Vagina (tissue), 2 donors: ENCODE measurements around the gene KDM2A. TPM values are rescaled to one million over a fixed set of nuclear protein-coding genes. Genes with fewer than 3 reads are reported as not detected.
"Not testable (repeated sequence)": the region's sequence is repeated elsewhere in the genome, so short reads cannot be mapped to it uniquely, and the experiment has no call there.

ENCODE experiments used
- DNase-seq, 2 donors: peaks; one replicate each; pipeline ENCODE4 v3.0.0-alpha.2; 2017; ENCODE audit errors: extremely low spot score in 2 of 2
- H3K27ac ChIP-seq: fragments of 200-600 bp; sonication (generic); one replicate; pipeline ENCODE4 v1.5.1; 2019
- H3K27me3 ChIP-seq: fragments of 200-600 bp; sonication (generic); one replicate; pipeline ENCODE4 v1.5.1; 2019
- H3K36me3 ChIP-seq, 2 donors: fragments of 200-600 bp; sonication (generic); one replicate each; pipeline ENCODE4 v1.5.1; 2017 to 2019
- H3K4me1 ChIP-seq: fragments of 200-600 bp; sonication (generic); one replicate; pipeline ENCODE4 v1.5.1; 2019
- H3K4me3 ChIP-seq, 2 donors: fragments of 200-600 bp; sonication (generic); 1 replicate in 1 of 2; 2 replicates in 1 of 2; pipeline ENCODE4 v1.5.1; 2016 to 2019
- H3K9me3 ChIP-seq: fragments of 200-600 bp; sonication (generic); one replicate; pipeline ENCODE4 v1.5.1; 2019
- CTCF ChIP-seq, 3 experiments: fragments of 450-650 bp in 2 of 3; fragments of 200-600 bp in 1 of 3; sonication (generic) in 1 of 3; IDR thresholded peaks; one replicate each; pipeline ENCODE4 v1.5.1; 2017 to 2019; ENCODE audit warnings: antibody characterized with exemption in 3 of 3, mild to moderate bottlenecking in 2 of 3, moderate library complexity in 2 of 3
- POLR2A ChIP-seq, 2 donors: fragments of 450-650 bp; IDR thresholded peaks; one replicate each; pipeline ENCODE4 v1.6.1; 2017; ENCODE audit warnings: antibody characterized with exemption in 2 of 2, mild to moderate bottlenecking in 2 of 2, moderate library complexity in 2 of 2
- POLR2AphosphoS5 ChIP-seq, 2 donors: sonication (generic); formaldehyde crosslinking; IDR thresholded peaks; one replicate each; pipeline ENCODE4 v1.9.0; 2017; ENCODE audit warnings: antibody characterized with exemption in 2 of 2, mild to moderate bottlenecking in 2 of 2, low read depth in 1 of 2; ENCODE audit not compliant: insufficient read depth in 1 of 2
- intact Hi-C: fragments of 100-400 bp; cut with DNase I; formaldehyde crosslinking; loops from one replicate; pipeline ENCODE4 v1.15.1; 2023
- total RNA-seq: library from RNA; depleted of rRNA; stranded (reverse); fragments of >200 nt; gene quantifications from one replicate; pipeline ENCODE4 v1.2.3, GENCODE V29; 2016

The KDM2A gene
- total RNA-seq, 1 donor from 2014 or later: 51.8 TPM

GRCh38 chr11:67126986-67127385, 7.9 kb downstream of the KDM2A start:
- no peaks in the 10 kb centered on the region for H3K27me3 ChIP-seq
- H3K36me3 ChIP-seq: peaks cover 0 to 12% of the 10 kb centered on the region in 2 donors
- H3K4me3 ChIP-seq: no peak overlapping the region
- intact Hi-C loops: no loop called here
- H3K27ac ChIP-seq: no peak overlapping the region
- no peak for DNase-seq
- TF ChIP-seq POLR2AphosphoS5 (IDR thresholded peaks at IDR 0.05; ENCODE audit: insufficient read depth in 1 of 2, low read depth in 1 of 2): no peak
- TF ChIP-seq POLR2A (IDR thresholded peaks at IDR 0.05): no peak
- no peak for TF ChIP-seq CTCF (IDR thresholded peaks at IDR 0.05)
- H3K4me1 ChIP-seq: peaks cover 64% of the 10 kb centered on the region
- H3K9me3 ChIP-seq: no peaks in the 10 kb centered on the region

- H3K4me1 ChIP-seq: peaks cover 40% of the 10 kb centered on the region
- H3K36me3 ChIP-seq: peaks cover 0 to 49% of the 10 kb centered on the region in 2 donors
- intact Hi-C loops, DNase-seq, H3K27ac ChIP-seq, H3K27me3 ChIP-seq, H3K4me3 ChIP-seq, H3K9me3 ChIP-seq: not testable (repeated sequence)
Observed at GRCh38 chr11:67130861-67131260, 11.8 kb downstream of the KDM2A start.

- TF ChIP-seq POLR2A (IDR thresholded peaks at IDR 0.05) (no peak), CTCF (IDR thresholded peaks at IDR 0.05) (no peak), POLR2AphosphoS5 (IDR thresholded peaks at IDR 0.05; ENCODE audit: insufficient read depth in 1 of 2, low read depth in 1 of 2) (no peak)
- peaks cover 6% of the 10 kb centered on the region for H3K4me1 ChIP-seq
- H3K27me3 ChIP-seq: no peaks in the 10 kb centered on the region
- DNase-seq: no peak
- no peaks in the 10 kb centered on the region for H3K9me3 ChIP-seq
- intact Hi-C loops: no loop called here
- H3K4me3 ChIP-seq: no peak overlapping the region
- H3K36me3 ChIP-seq: peaks cover 0 to 44% of the 10 kb centered on the region in 2 donors
- H3K27ac ChIP-seq: no peak overlapping the region
Observed at GRCh38 chr11:67136156-67136555, 17.1 kb downstream of the KDM2A start.

GRCh38 chr11:67138922-67139321, 19.9 kb downstream of the KDM2A start:
- H3K4me1 ChIP-seq: no peaks in the 10 kb centered on the region
- H3K27me3 ChIP-seq: no peaks in the 10 kb centered on the region
- intact Hi-C loops: no loop called here
- no peak for DNase-seq
- no peak overlapping the region for H3K27ac ChIP-seq
- H3K9me3 ChIP-seq: no peaks in the 10 kb centered on the region
- no peak for TF ChIP-seq POLR2A (IDR thresholded peaks at IDR 0.05)
- no peak for TF ChIP-seq POLR2AphosphoS5 (IDR thresholded peaks at IDR 0.05; ENCODE audit: insufficient read depth in 1 of 2, low read depth in 1 of 2)
- no peak for TF ChIP-seq CTCF (IDR thresholded peaks at IDR 0.05)
- no peak overlapping the region for H3K4me3 ChIP-seq
- peaks cover 0 to 40% of the 10 kb centered on the region in 2 donors for H3K36me3 ChIP-seq

GRCh38 chr11:67146516-67147226, 27.6 kb downstream of the KDM2A start:
- Histone ChIP-seq H3K4me1 (no peaks in the 10 kb centered on the region), H3K27me3 (no peaks in the 10 kb centered on the region), H3K36me3 (peaks cover 0 to 38% of the 10 kb centered on the region in 2 donors), H3K4me3 (no peak overlapping the region), H3K9me3 (no peaks in the 10 kb centered on the region), H3K27ac (no peak overlapping the region)
- DNase-seq: no peak
- TF ChIP-seq POLR2AphosphoS5 (IDR thresholded peaks at IDR 0.05; ENCODE audit: insufficient read depth in 1 of 2, low read depth in 1 of 2) (no peak), CTCF (IDR thresholded peaks at IDR 0.05) (no peak), POLR2A (IDR thresholded peaks at IDR 0.05) (no peak)
- intact Hi-C loops: no loop called here
